WTC11 (cell line): Measurements from ENCODE around the gene ATP6V1G1.

Experiments used
- ATF6 ChIP-seq: sonication (generic); formaldehyde crosslinking; IDR thresholded peaks from 2 replicates; pipeline ENCODE4 v1.8.1; 2023; ENCODE audit warnings: mild to moderate bottlenecking, missing genetic modification reagents
- ELF4 ChIP-seq: sonication (generic); formaldehyde crosslinking; IDR thresholded peaks from 2 replicates; pipeline ENCODE4 v1.8.1; 2022; ENCODE audit warnings: low read depth, mild to moderate bottlenecking, moderate library complexity, missing genetic modification reagents
- MLX ChIP-seq: sonication (generic); formaldehyde crosslinking; IDR thresholded peaks from 2 replicates; pipeline ENCODE4 v1.8.1; 2023; ENCODE audit warnings: mild to moderate bottlenecking, missing genetic modification reagents, moderate library complexity
- SP1 ChIP-seq: sonication (generic); formaldehyde crosslinking; conservative IDR thresholded peaks from 2 replicates; pipeline ENCODE4 v1.8.1; 2022; ENCODE audit warnings: missing genetic modification reagents
- ZNF532 ChIP-seq: fragments of 250-450 bp; sonication (Bioruptor Pico); IDR thresholded peaks from 2 replicates; pipeline ENCODE4 v1.9.0; 2021; ENCODE audit warnings: mild to moderate bottlenecking, borderline replicate concordance

GRCh38 chr9:114594136-114594535 lies 6.6 kb downstream of the ATP6V1G1 start:
- TF ChIP-seq ZNF532 (CRISPR knock-in tag), result no peak
- TF ChIP-seq ELF4 (CRISPR knock-in tag), result no peak
- TF ChIP-seq MLX (CRISPR knock-in tag), result no peak
- no peak for TF ChIP-seq SP1 (CRISPR knock-in tag)
- TF ChIP-seq ATF6 (CRISPR knock-in tag), result no peak
